Activated T-helper 9 cell treated with anti-CD3 and anti-CD28 coated beads, Interleukin-2, amount 50 U/mL, for 16 hours (primary cell): Measurements from ENCODE around the gene TMEM14A.
"Not testable (repeated sequence)": the region's sequence is repeated elsewhere in the genome, so short reads cannot be mapped to it uniquely, and the experiment has no call there.

Source experiments
- DNase-seq: peaks from one replicate; pipeline ENCODE4 v3.0.0-alpha.2; 2020; ENCODE audit warnings: low read depth

Gene TMEM14A

GRCh38 chr6:52697903-52698302, 27.0 kb downstream of the TMEM14A start:
- DNase-seq: no peak

- no peak for DNase-seq
Observed at GRCh38 chr6:52704060-52704459, 33.1 kb downstream of the TMEM14A start.

DNA sequence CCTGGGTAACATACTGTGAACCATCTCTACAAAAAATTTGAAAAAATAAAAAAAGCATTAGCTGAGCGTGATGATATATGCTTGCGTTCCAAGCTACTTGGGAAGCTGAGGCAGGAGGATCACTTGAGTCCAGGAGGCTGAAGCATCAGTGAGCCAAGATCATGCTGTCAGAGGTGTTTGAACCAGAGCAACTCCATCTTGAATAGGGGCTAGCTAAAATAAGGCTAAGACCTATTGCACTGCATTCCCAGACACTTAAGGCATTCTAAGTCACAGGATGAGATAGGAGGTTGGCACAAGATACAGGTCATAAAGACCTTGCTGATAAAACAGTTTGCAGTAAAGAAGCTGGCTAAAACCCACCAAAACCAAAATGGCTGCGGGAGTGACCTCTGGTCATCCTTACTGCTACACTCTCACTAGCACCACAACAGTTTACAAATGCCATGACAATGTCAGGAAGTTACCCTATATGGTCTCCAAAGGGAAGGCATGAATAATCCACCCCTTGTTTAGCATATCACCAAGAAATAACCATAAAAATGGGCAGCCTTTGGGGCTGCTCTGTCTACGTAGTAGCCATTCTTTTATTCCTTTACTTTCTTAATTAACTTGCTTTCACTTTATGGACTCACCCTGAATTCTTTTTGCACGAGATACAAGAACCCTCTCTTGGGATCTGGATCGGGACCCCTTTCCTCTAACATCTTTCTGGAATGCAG, 34.0 kb downstream of the TMEM14A start:
- not testable (repeated sequence) for DNase-seq

DNA sequence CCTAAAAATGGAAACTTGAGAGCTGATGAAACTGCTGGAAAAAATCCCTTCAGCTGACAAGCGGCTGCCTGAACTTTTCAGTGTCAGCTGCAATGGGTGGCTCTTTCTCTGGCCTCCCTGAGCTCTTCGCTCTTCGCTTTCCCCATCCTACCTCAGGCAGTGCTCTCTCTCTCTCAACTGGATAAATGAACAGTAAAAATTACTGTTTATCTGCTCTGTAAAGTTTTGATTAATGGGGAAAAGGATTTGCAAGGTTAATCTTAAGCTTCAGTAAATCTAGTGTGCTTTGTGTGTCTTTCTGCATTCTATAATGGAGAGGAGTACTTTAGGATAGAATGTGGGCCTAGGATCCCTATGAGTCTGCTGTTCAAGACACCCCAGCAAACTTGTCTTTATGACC, 35.1 kb downstream of the TMEM14A start:
- no peak for DNase-seq

DNA sequence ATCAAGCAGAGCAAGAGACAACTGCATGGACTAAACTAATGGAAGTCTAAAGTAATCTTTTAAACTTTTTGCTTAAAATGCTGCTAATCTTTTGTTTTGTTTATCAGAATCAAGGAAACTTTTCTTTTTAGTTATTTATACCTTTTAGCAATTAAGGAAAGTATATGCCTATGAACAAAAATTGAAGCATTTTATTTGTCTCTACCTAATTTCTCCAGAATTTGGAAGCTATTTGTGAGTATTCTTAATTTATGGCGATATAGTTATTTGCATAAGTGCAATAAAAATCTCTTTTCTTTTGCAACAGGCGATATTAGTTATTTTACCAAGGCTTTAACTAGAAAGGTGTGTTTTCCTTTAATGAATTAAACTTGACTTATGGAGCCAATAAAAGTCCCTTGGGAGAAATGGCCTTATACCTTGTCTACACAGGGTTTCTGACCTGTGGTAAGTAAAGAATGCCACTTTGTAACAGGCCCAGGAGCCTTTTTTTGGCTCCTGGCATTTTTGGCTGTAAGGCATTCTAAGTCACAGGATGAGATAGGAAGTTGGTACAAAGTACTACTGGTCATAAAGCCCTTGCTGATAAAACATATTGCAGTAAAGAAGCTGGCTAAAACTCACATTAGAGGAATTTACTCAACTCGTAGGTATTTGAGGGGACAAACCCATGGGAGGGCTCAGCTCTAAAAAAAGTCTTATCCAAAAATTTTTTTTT, 37.2 kb downstream of the TMEM14A start:
- DNase-seq: no peak

- no peak for DNase-seq
Observed at GRCh38 chr6:52712136-52712535, 41.2 kb downstream of the TMEM14A start.

- DNase-seq: not testable (repeated sequence)
Observed at GRCh38 chr6:52714761-52715160, 43.8 kb downstream of the TMEM14A start.

DNA sequence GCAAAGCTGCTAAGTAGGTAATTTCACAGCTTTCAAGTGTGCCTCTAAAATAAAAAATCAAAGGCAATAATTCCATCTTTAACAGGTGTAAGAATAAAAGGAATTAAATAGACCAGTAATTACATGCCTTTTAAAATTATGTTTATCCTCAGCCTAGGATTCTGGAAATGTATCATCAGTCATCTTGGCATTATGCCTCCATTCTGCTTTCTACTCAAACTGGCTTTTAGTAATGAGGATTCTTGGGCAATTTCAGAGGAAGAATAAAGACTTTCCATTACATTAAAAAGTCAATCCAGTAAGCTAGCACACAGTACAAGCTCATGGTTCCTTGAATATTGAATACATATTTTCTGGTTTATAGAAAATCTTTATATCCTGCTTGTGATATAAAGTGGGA, 47.6 kb downstream of the TMEM14A start:
- DNase-seq: no peak

DNA sequence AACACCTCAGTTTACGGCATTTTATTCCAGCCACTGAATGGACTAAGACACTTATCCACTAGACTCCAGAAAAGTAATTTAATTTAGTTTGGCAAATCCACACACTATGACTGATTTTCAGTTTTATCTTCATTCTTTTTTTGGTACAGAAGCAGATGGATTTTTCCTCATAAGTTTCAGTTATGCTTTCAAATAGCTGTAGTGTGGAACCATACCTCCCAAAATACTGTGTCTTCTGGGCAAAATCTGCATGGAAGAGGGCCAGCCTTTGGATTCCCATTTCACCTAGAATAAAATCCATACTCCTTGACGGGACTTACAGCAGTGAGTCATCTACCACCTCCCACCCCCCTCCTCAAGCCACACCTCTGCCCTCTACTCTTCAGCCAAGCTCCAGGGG, 49.4 kb downstream of the TMEM14A start:
- DNase-seq: no peak

DNA sequence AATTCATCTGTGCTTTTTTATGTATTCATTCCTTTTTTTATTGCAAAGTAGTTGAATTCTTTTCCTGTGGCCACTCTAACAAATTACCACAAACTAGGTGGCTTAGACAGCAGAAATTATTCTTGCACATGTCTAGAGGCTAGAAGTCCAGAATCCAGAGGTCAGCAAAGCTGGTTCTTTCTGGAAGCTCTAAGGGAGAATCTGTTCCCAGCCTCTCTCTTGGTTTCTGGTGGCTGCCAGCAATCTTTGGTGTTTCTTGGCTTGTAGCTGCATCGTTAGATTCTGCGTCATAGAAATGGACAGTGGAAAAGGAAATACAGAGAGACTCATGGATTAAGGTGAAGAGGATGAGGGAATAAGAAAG, 53.1 kb downstream of the TMEM14A start:
- no peak for DNase-seq

DNA sequence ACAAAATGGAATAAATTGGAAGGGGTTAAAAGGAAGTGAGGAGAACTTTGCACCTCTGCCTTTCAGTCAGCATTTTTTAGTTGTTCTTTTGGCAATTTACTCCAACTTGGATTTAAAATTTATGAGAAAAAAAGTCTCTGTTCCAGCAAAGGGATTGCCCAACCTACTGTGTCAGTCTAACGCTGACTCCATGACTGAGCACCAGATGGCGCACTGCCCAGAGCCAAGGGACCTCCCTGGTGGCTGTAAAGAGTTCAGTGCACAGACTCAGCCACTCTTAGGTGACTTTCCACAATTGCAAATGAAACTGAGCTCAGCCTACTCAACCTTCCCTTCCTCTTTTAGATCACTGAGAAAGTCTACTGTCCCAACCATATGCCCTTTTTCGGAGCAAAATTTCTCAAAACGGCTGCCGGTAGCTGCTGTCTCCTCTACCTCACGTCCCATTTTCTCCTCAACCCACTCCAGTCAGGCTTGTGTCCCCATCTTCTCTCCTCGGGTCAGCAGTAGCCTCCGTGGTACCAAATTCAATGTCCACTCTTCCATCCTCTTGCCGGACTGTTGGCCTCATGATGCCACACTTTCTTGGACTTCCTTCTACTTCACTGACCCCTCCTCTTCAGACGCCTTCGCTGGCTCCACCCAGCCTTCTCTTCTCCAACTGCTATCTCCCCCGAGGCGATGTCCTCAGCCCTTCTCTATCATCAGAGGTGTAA, 53.7 kb downstream of the TMEM14A start:
- DNase-seq: peak; percentile 21

DNA sequence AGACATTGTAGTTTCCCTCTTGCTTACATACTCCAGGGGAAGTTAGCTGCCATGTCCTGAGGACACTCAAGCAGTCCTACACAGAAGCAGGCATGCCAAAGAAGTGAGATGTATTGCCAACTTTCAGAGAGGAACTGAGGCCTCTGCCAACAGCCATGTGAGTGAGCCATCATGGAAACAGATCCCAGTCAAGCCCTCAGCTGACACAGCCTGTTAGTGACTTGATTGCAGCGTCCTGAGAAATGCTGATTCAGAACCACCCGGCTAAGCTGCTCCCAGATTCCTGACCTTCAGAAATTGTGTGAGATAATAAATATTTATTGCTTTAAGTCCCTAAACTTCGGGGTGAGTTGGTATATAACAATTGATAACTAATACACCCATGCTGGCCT, 54.2 kb downstream of the TMEM14A start:
- DNase-seq: no peak

- DNase-seq: no peak
Observed at GRCh38 chr6:52725535-52726192, 54.8 kb downstream of the TMEM14A start.

DNA sequence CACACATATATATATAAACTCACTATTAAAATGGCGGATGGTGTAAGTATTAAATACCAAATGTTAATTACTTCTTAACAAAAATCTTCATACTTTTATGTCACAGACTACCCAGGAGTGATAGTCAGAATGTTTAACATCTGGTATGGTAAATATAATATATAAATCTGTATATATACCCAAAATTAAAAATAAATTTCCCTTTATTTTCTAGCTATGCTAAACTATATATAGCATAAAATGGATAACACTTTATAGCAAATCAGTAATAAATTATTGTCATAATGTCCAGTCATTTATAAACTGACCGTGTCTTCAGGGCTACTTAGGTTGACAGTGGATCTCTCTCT, 55.3 kb downstream of the TMEM14A start:
- no peak for DNase-seq

- no peak for DNase-seq
Observed at GRCh38 chr6:52726741-52727535, 56.0 kb downstream of the TMEM14A start.

- DNase-seq: no peak
Observed at GRCh38 chr6:52727908-52728307, 57.0 kb downstream of the TMEM14A start.

DNA sequence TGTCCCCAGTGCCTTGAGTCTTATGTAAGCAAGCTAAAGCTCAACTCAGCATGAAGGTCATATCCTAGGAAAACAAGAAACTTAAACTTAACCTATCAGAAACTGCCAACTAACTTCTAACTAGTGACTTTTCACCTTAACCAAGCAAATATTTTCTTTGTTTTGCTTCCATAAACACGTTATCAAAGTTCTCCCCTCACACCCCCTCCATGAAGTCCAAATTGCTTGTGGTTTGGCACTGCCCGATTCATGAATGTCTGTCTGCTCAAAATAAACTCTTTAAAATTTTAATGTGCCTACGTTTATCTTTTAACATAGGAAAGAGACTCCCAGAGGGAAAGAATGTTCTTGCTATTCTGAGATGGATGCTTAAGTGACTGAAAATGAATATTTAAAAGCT, 57.5 kb downstream of the TMEM14A start:
- no peak for DNase-seq

DNA sequence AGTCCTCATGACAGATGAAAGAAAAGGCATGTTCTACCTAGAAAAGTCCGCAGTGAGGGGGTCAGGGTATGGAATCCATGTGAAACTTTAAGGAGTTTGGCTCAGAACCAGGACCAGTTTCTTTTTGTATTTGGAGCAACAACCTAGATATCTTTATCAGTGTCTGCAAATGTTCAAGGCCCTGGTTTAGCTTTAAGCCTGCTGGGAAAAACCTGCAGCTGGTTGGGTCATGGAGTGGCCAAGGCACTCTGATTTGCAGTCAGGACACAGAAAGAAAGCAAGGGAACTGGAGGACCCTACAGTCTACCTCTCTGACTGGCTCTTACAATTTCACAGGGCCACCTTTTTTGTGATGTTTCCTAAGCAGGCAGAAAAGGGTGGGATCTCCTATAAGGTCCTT, 58.7 kb downstream of the TMEM14A start:
- DNase-seq: no peak

DNA sequence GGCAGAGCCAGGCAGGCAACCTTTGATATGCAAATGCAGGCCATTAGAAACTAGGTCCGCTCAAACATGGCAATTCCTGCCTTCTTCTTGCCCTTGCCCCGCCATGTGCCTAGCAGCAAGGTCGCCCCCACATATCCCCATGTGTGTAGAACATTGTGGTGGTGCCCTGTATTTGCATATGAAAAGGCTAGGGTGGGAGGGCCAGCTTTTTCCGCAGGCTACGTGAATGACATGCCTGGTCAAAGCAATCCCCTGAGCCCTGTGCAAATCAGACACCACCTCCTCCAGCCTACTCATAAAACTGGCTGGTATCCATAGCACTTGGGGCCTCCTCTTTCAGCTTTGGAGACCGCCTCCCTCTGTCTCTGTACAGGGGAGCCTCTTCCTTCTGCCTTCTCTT, 60.8 kb downstream of the TMEM14A start:
- DNase-seq: no peak

DNA sequence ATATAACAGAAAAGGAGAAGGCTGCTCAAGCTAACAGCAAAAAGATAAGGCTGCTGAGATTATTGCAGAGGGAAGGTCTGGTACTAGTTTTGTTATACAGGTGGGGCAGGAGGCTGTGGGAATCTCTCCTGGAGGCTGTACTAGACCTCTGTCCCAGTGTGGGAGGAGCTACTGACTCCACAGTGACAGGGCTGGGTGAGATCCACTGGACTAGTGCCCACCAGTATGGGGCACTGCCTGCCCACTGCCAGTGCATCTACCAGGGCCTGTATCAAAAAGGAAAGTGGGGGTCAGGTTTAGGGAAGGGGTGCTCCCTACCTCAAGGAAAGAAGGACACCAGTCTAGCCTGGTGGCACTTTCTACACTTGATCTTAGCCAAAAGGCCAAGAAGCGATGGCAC, 62.3 kb downstream of the TMEM14A start:
- no peak for DNase-seq

GRCh38 chr6:52734072-52734471, 63.2 kb downstream of the TMEM14A start:
- DNase-seq: no peak

DNA sequence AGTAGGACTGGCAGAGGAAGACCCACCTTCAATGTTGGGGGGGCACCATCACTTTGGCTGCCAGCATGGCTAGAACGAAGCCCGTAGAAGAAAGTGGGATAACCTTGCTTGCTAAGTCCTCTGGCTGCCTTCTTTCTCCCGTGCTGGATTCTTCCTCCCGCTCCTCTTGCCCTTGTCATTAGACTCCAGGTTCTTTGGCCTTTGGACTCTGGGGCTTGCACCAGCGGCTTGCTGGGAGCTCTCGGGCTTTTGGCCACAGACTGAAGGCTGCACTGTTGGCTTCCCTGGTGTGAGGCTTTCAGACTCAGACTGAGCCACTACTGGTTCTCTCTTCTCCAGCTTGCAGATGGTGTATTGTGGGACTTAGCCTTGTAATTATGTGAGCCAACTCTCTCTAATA, 64.2 kb downstream of the TMEM14A start:
- no peak for DNase-seq
